Lower lobe of right lung (tissue), 2 donors: ENCODE data around the gene AAGAB. TPM values are rescaled to one million over a fixed set of nuclear protein-coding genes. Genes with fewer than 3 reads are reported as not detected.

Experiments
- ATAC-seq, 2 donors: fragments of 200-7000 bp; cut with Tn5 transposase; one replicate each; pipeline ENCODE4 v1.9.1; 2020 to 2022; ENCODE audit warnings: mild to moderate bottlenecking in 2 of 2, moderate library complexity in 2 of 2
- DNase-seq: peaks from one replicate; pipeline ENCODE4 v3.0.0-alpha.2; 2020
- H3K27ac ChIP-seq: fragments of 200-600 bp; one replicate; pipeline ENCODE4 v1.8.0; 2022
- H3K27me3 ChIP-seq: fragments of 200-600 bp; one replicate; pipeline ENCODE4 v1.8.0; 2022; ENCODE audit warnings: low read depth
- H3K36me3 ChIP-seq: fragments of 200-600 bp; one replicate; pipeline ENCODE4 v1.8.0; 2022; ENCODE audit warnings: mild to moderate bottlenecking
- H3K4me1 ChIP-seq: fragments of 200-600 bp; one replicate; pipeline ENCODE4 v1.8.0; 2022
- H3K4me3 ChIP-seq: fragments of 200-600 bp; one replicate; pipeline ENCODE4 v1.8.0; 2022; ENCODE audit warnings: mild to moderate bottlenecking
- H3K9me3 ChIP-seq: fragments of 200-600 bp; one replicate; pipeline ENCODE4 v1.8.0; 2022
- CTCF ChIP-seq: fragments of 200-600 bp; IDR thresholded peaks from one replicate; pipeline ENCODE4 v1.8.0; 2022; ENCODE audit warnings: antibody characterized with exemption, mild to moderate bottlenecking
- intact Hi-C: fragments of 100-400 bp; cut with DNase I; formaldehyde crosslinking; loops from one replicate; pipeline ENCODE4 v1.11.0; 2022
- total RNA-seq: library from RNA; stranded (reverse); fragmentation: NEBNext Ultra II Directional; extraction: Animal tissue kit (Norgen Biotek cat#: 25700); gene quantifications from one replicate; pipeline ENCODE4 v1.2.1, GENCODE V29; 2021
- donor health status: DM: no; HTN: yes; CAD: no; lungs with severe emphysema.

AAGAB gene
- total RNA-seq, 1 donor from 2014 or later = 24.9 TPM

GRCh38 chr15:67173005-67173404 lies 81.5 kb downstream of the AAGAB start:
- Histone ChIP-seq H3K27ac (no peak overlapping the region), H3K4me1 (peaks cover 34% of the 10 kb centered on the region), H3K27me3 (no peaks in the 10 kb centered on the region), H3K36me3 (peaks cover 38% of the 10 kb centered on the region), H3K9me3 (no peaks in the 10 kb centered on the region), H3K4me3 (no peak overlapping the region)
- no peak for TF ChIP-seq CTCF
- intact Hi-C loops = no loop called here
- no peak for DNase-seq
- no peak for ATAC-seq

- H3K36me3 ChIP-seq = peaks cover 40% of the 10 kb centered on the region
- no peak for TF ChIP-seq CTCF
- H3K9me3 ChIP-seq = no peaks in the 10 kb centered on the region
- no peak overlapping the region for H3K27ac ChIP-seq
- DNase-seq (no peak), ATAC-seq (no peak)
- no peaks in the 10 kb centered on the region for H3K27me3 ChIP-seq
- intact Hi-C loops = no loop called here
- no peak overlapping the region for H3K4me3 ChIP-seq
- peaks cover 36% of the 10 kb centered on the region for H3K4me1 ChIP-seq
Measured at GRCh38 chr15:67172172-67172571, 82.3 kb downstream of the AAGAB start.

- Histone ChIP-seq H3K4me1 (peaks cover 32% of the 10 kb centered on the region), H3K36me3 (peaks cover 47% of the 10 kb centered on the region), H3K4me3 (no peak overlapping the region), H3K9me3 (no peaks in the 10 kb centered on the region), H3K27ac (no peak overlapping the region), H3K27me3 (no peaks in the 10 kb centered on the region)
- DNase-seq (no peak), ATAC-seq (no peak)
- intact Hi-C loops = no loop called here
- no peak for TF ChIP-seq CTCF
Measured at GRCh38 chr15:67171471-67171870, 83.0 kb downstream of the AAGAB start.

- Histone ChIP-seq H3K36me3 (peaks cover 59% of the 10 kb centered on the region), H3K4me3 (no peak overlapping the region), H3K27ac (no peak overlapping the region), H3K27me3 (no peaks in the 10 kb centered on the region), H3K4me1 (peaks cover 21% of the 10 kb centered on the region), H3K9me3 (no peaks in the 10 kb centered on the region)
- no peak for DNase-seq
- intact Hi-C loops = no loop called here
- ATAC-seq = no peak
- no peak for TF ChIP-seq CTCF
Measured at GRCh38 chr15:67170143-67170925, 84.1 kb downstream of the AAGAB start.

GRCh38 chr15:67168694-67169093 lies 85.8 kb downstream of the AAGAB start:
- Histone ChIP-seq H3K9me3 (no peaks in the 10 kb centered on the region), H3K4me1 (peaks cover 29% of the 10 kb centered on the region), H3K27me3 (no peaks in the 10 kb centered on the region), H3K27ac (no peak overlapping the region), H3K36me3 (peaks cover 65% of the 10 kb centered on the region), H3K4me3 (no peak overlapping the region)
- ATAC-seq (no peak), DNase-seq (no peak)
- TF ChIP-seq CTCF = no peak
- intact Hi-C loops = no loop called here
